Panc1 (cell line): ENCODE results near the gene WAS. TPM values are rescaled to one million over a fixed set of nuclear protein-coding genes. Genes with fewer than 3 reads are reported as not detected.

Experiments
- ATAC-seq: fragments of 200-7000 bp; cut with Tn5 transposase; 2 replicates; pipeline ENCODE4 v1.9.1; 2020; ENCODE audit warnings: mild to moderate bottlenecking, moderate library complexity
- BruUV-seq: library from RNA; stranded (reverse); fragments of 400-500 nt; replicated peaks from 2 replicates; lab custom pipeline; 2021; lab: Mats Ljungman, UMichigan
- CTCF ChIA-PET: fragments of 300-600 bp; sonication (Branson Sonifier 250); formaldehyde crosslinking; loops from one replicate; lab custom pipeline; 2022; ENCODE audit warnings: antibody characterized with exemption; lab: Charles Lee
- POLR2A ChIA-PET: fragments of 300-600 bp; sonication (Branson Sonifier 250); formaldehyde crosslinking; loops from one replicate; lab custom pipeline; 2022; ENCODE audit warnings: antibody characterized with exemption; lab: Charles Lee
- DNase-seq: peaks from one replicate; pipeline ENCODE4 v3.0.0-alpha.2; 2010; ENCODE audit warnings: low read depth, low spot score
- H3K27ac ChIP-seq: 2 replicates; pipeline ENCODE4 v1.5.1; 2011; ENCODE audit warnings: mild to moderate bottlenecking, low read length, inconsistent platforms
- H3K27me3 ChIP-seq: fragments of 200-500 bp; sonication (Bioruptor generic); 2 replicates; pipeline ENCODE4 v1.6.0; 2014; ENCODE audit warnings: low read length, inconsistent platforms; ENCODE audit not compliant: control insufficient read depth, insufficient read depth
- H3K36me3 ChIP-seq: fragments of 200-500 bp; sonication (Bioruptor generic); 2 replicates; pipeline ENCODE4 v1.5.1; 2014; ENCODE audit warnings: inconsistent platforms, mild to moderate bottlenecking, low read length, moderate library complexity; ENCODE audit not compliant: control insufficient read depth, insufficient read depth
- H3K4me1 ChIP-seq: 2 replicates; pipeline ENCODE4 v1.5.1; 2011; ENCODE audit warnings: inconsistent platforms, mild to moderate bottlenecking, low read length, moderate library complexity; ENCODE audit not compliant: control insufficient read depth, insufficient read depth
- H3K4me3 ChIP-seq, 2 experiments: 2 replicates each; pipeline ENCODE4 v1.5.1; 2011 to 2012; ENCODE audit warnings: low read depth in 2 of 2, low read length in 2 of 2, mild to moderate bottlenecking in 2 of 2, inconsistent platforms in 1 of 2, moderate library complexity in 1 of 2
- H3K9me3 ChIP-seq: fragments of 200-500 bp; sonication (Bioruptor generic); 2 replicates; pipeline ENCODE4 v1.5.1; 2014; ENCODE audit warnings: low read depth, mild to moderate bottlenecking, inconsistent platforms, low read length, moderate library complexity; ENCODE audit not compliant: control insufficient read depth, insufficient read depth
- POLR2AphosphoS5 ChIP-seq: IDR thresholded peaks from 2 replicates; pipeline ENCODE4 v1.6.1; 2012; ENCODE audit warnings: mild to moderate bottlenecking, low read depth, low read length, moderate library complexity
- SIN3A ChIP-seq: IDR thresholded peaks from 2 replicates; pipeline ENCODE4 v1.6.1; 2012; ENCODE audit warnings: low read depth, mild to moderate bottlenecking, low read length, moderate library complexity, borderline replicate concordance; ENCODE audit not compliant: insufficient read depth
- TCF7L2 ChIP-seq: IDR thresholded peaks from 2 replicates; pipeline ENCODE4 v1.6.1; 2011; ENCODE audit warnings: mild to moderate bottlenecking, low read depth, low read length, inconsistent platforms
- in situ Hi-C: cut with HindIII; loops from 2 replicates; pipeline ENCODE4 v1.10.0; 2016; ENCODE audit warnings: low sequenced_read_pairs, low pct_unique_long_range_greater_than_20kb
- intact Hi-C: fragments of 100-400 bp; cut with micrococcal nuclease; formaldehyde crosslinking; loops from one replicate; pipeline ENCODE4 v1.10.0; 2022; ENCODE audit not compliant: unreplicated experiment
- total RNA-seq: library from RNA; stranded (reverse); gene quantifications from one replicate; pipeline ENCODE4 v1.2.1, GENCODE V29; 2021; ENCODE audit not compliant: unreplicated experiment
- TF ChIP-seq, protein P1 (sequence below): fragments of 450-650 bp; IDR thresholded peaks from 2 replicates; pipeline ENCODE4 v1.5.1; 2017; ENCODE audit warnings: mild to moderate bottlenecking
- TF ChIP-seq, protein P2 (sequence below), 2 experiments: IDR thresholded peaks; 2 replicates each; pipeline ENCODE4 v1.6.1; 2011 to 2012; ENCODE audit warnings: low read depth in 2 of 2, control low read depth in 1 of 2, low read length in 1 of 2, mild to moderate bottlenecking in 1 of 2, moderate library complexity in 1 of 2; ENCODE audit not compliant: insufficient read depth in 1 of 2

WAS gene
- total RNA-seq, 1 experiment from 2014 or later = 0.82 TPM

DNA sequence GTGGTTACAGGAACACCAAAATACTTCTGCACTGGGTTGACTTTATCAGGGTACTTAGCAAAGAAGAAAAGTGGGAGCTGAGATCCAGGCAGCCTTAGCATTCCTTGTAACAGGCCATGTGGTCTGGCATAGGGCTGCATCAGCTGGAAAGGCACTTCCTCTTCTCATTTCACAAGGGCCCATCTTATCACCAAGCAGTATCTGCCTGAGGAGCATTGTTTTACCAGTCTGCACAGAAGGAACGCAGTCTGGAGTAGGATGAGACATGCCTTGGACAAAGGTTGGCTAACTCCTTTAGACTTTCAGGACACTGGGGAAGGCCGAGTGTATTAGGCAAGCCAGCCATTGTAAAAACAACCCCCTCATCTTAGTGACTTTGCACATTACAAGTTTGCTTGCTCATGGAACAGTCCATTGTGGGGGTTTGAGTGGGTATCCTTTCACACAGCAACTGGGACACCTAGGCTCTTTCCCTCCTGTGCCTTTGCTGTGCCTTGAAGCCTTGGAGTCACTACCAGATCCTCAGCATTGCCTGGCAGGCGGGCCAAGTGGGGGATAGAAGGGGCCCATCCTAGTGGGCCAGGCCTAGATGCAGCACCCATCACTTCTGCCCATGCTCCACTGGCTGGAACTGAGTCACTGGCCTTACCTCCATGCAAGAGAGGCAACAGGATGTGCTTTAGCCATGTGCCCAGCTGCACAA lies 17.5 kb downstream of the WAS start:
- Histone ChIP-seq H3K4me3 (no peak overlapping the region), H3K9me3 (no peaks in the 10 kb centered on the region), H3K36me3 (peaks cover 4% of the 10 kb centered on the region; the same call in 1 of the 2 replicates), H3K27ac (no peak overlapping the region), H3K4me1 (peaks cover 8% of the 10 kb centered on the region; the same call in 1 of the 2 replicates), H3K27me3 (no peaks in the 10 kb centered on the region)
- ChIA-PET CTCF (no interaction called here), POLR2A (no interaction called here)
- intact Hi-C loops = no loop called here
- in situ Hi-C loops = no loop called here
- no TSS peak for BruUV-seq
- TF ChIP-seq TCF7L2 = no peak
- TF ChIP-seq, protein P1, sequence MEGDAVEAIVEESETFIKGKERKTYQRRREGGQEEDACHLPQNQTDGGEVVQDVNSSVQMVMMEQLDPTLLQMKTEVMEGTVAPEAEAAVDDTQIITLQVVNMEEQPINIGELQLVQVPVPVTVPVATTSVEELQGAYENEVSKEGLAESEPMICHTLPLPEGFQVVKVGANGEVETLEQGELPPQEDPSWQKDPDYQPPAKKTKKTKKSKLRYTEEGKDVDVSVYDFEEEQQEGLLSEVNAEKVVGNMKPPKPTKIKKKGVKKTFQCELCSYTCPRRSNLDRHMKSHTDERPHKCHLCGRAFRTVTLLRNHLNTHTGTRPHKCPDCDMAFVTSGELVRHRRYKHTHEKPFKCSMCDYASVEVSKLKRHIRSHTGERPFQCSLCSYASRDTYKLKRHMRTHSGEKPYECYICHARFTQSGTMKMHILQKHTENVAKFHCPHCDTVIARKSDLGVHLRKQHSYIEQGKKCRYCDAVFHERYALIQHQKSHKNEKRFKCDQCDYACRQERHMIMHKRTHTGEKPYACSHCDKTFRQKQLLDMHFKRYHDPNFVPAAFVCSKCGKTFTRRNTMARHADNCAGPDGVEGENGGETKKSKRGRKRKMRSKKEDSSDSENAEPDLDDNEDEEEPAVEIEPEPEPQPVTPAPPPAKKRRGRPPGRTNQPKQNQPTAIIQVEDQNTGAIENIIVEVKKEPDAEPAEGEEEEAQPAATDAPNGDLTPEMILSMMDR = no peak
- no peak for TF ChIP-seq POLR2AphosphoS5
- no peak for TF ChIP-seq SIN3A
- TF ChIP-seq, protein P2, sequence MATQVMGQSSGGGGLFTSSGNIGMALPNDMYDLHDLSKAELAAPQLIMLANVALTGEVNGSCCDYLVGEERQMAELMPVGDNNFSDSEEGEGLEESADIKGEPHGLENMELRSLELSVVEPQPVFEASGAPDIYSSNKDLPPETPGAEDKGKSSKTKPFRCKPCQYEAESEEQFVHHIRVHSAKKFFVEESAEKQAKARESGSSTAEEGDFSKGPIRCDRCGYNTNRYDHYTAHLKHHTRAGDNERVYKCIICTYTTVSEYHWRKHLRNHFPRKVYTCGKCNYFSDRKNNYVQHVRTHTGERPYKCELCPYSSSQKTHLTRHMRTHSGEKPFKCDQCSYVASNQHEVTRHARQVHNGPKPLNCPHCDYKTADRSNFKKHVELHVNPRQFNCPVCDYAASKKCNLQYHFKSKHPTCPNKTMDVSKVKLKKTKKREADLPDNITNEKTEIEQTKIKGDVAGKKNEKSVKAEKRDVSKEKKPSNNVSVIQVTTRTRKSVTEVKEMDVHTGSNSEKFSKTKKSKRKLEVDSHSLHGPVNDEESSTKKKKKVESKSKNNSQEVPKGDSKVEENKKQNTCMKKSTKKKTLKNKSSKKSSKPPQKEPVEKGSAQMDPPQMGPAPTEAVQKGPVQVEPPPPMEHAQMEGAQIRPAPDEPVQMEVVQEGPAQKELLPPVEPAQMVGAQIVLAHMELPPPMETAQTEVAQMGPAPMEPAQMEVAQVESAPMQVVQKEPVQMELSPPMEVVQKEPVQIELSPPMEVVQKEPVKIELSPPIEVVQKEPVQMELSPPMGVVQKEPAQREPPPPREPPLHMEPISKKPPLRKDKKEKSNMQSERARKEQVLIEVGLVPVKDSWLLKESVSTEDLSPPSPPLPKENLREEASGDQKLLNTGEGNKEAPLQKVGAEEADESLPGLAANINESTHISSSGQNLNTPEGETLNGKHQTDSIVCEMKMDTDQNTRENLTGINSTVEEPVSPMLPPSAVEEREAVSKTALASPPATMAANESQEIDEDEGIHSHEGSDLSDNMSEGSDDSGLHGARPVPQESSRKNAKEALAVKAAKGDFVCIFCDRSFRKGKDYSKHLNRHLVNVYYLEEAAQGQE (IDR thresholded peaks at IDR 0.05; ENCODE audit: insufficient read depth in 1 of 2, low read depth in 2 of 2, low read length in 1 of 2) = no peak
- DNase-seq = no peak
- ATAC-seq = no peak

DNA sequence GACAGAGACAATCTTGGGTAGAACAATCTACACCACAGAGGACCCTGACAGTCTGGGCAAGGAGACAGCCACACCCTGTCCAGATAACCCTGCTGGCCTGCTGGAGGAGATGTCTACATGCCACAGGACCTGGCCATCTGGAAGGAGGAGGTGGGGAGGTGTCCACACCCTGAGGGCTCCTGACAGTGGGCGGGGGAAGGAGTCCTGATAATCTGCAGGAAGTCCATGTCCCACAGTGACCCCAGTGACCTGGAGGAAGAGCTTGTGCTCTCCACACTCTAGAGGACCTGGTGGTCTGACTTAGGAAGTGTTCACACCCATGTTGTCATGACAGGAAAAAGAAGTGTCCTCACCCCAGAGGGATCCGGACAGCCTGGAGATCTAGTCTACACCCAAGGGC lies 18.4 kb downstream of the WAS start:
- ATAC-seq (no peak), DNase-seq (no peak)
- Histone ChIP-seq H3K4me3 (no peak overlapping the region), H3K4me1 (peaks cover 8% of the 10 kb centered on the region; the same call in 1 of the 2 replicates), H3K27me3 (no peaks in the 10 kb centered on the region), H3K9me3 (no peaks in the 10 kb centered on the region), H3K36me3 (peaks cover 4% of the 10 kb centered on the region; the same call in 1 of the 2 replicates), H3K27ac (no peak overlapping the region)
- CTCF ChIA-PET = no interaction called here
- BruUV-seq = no TSS peak
- POLR2A ChIA-PET = no interaction called here
- TF ChIP-seq, protein P2 (IDR thresholded peaks at IDR 0.05; ENCODE audit: insufficient read depth in 1 of 2, low read depth in 2 of 2, low read length in 1 of 2) = no peak
- no peak for TF ChIP-seq POLR2AphosphoS5
- no peak for TF ChIP-seq TCF7L2
- TF ChIP-seq, protein P1 = no peak
- TF ChIP-seq SIN3A = no peak
- intact Hi-C loops = no loop called here
- in situ Hi-C loops = no loop called here
